GM19463 (cell line): ENCODE measurements around the gene FCAR.
A peak's percentile ranks its signal among the peaks of the same experiment; 100 is the strongest.
"Not testable (repeated sequence)": the region's sequence is repeated elsewhere in the genome, so short reads cannot be mapped to it uniquely, and the experiment has no call there.

Experiments
- ATAC-seq: cut with Tn5 transposase; IDR thresholded peaks from one replicate; pipeline ENCODE4 v1.9.1; 2021; ENCODE audit warnings: mild to moderate bottlenecking, moderate library complexity; ENCODE audit not compliant: unreplicated experiment

Gene FCAR

GRCh38 chr19:54893406-54893805, 19.4 kb downstream of the FCAR start:
- no peak for ATAC-seq

- ATAC-seq = not testable (repeated sequence)
Observed at GRCh38 chr19:54894106-54894505, 20.1 kb downstream of the FCAR start.

- no peak for ATAC-seq
Observed at GRCh38 chr19:54896036-54896435, 22.0 kb downstream of the FCAR start.

- ATAC-seq = not testable (repeated sequence)
Observed at GRCh38 chr19:54898685-54899084, 24.6 kb downstream of the FCAR start.

GRCh38 chr19:54899646-54900045, 25.6 kb downstream of the FCAR start:
- ATAC-seq = not testable (repeated sequence)

GRCh38 chr19:54901153-54901552, 27.1 kb downstream of the FCAR start:
- not testable (repeated sequence) for ATAC-seq

- ATAC-seq = no peak
Observed at GRCh38 chr19:54902061-54902460, 28.0 kb downstream of the FCAR start.

GRCh38 chr19:54903303-54903702, 29.3 kb downstream of the FCAR start:
- no peak for ATAC-seq

GRCh38 chr19:54904261-54904660, 30.2 kb downstream of the FCAR start:
- ATAC-seq = not testable (repeated sequence)

GRCh38 chr19:54905421-54905802, 31.4 kb downstream of the FCAR start:
- no peak for ATAC-seq

GRCh38 chr19:54905803-54906511, 31.9 kb downstream of the FCAR start, which contains the start of gene NCR1:
Gene NCR1 (plus strand): TSS chr19:54906148. CDS start chr19:54906188, 40 bp downstream.
- no peak for ATAC-seq

- ATAC-seq = no peak
Observed at GRCh38 chr19:54906819-54907218, 32.8 kb downstream of the FCAR start.

GRCh38 chr19:54907899-54908298, 33.9 kb downstream of the FCAR start:
- not testable (repeated sequence) for ATAC-seq

GRCh38 chr19:54916822-54917221, 42.8 kb downstream of the FCAR start:
- ATAC-seq = no peak

GRCh38 chr19:54918499-54918898, 44.5 kb downstream of the FCAR start:
- no peak for ATAC-seq

GRCh38 chr19:54919646-54920563, 45.9 kb downstream of the FCAR start:
- ATAC-seq = not testable (repeated sequence)

GRCh38 chr19:54921082-54921481, 47.0 kb downstream of the FCAR start:
- ATAC-seq = no peak

- no peak for ATAC-seq
Observed at GRCh38 chr19:54923276-54923675, 49.2 kb downstream of the FCAR start.

GRCh38 chr19:54928299-54928698, 54.3 kb downstream of the FCAR start:
- no peak for ATAC-seq

- ATAC-seq = peak; percentile 63
Observed at GRCh38 chr19:54937926-54938325, 63.9 kb downstream of the FCAR start.

- no peak for ATAC-seq
Observed at GRCh38 chr19:54938906-54939305, 64.9 kb downstream of the FCAR start.

- not testable (repeated sequence) for ATAC-seq
Observed at GRCh38 chr19:54939538-54939937, 65.5 kb downstream of the FCAR start.
